HepG2 (cell line): Measurements from ENCODE around the gene LIMD2. TPM values are rescaled to one million over a fixed set of nuclear protein-coding genes. Genes with fewer than 3 reads are reported as not detected.
A peak's percentile ranks its signal among the peaks of the same experiment; 100 is the strongest.

Experiments used
- ELF3 ChIP-seq: IDR thresholded peaks from 2 replicates; pipeline ENCODE4 v1.6.1; 2016; ENCODE audit warnings: missing genetic modification reagents, missing compliant biosample characterization
- FLYWCH1 ChIP-seq: sonication (generic); formaldehyde crosslinking; IDR thresholded peaks from 2 replicates; pipeline ENCODE4 v1.8.1; 2023; ENCODE audit warnings: mild to moderate bottlenecking, missing genetic modification reagents
- GRHL1 ChIP-seq: sonication (generic); formaldehyde crosslinking; conservative IDR thresholded peaks from 2 replicates; pipeline ENCODE4 v1.8.0; 2022; ENCODE audit warnings: missing genetic modification reagents
- IRF2 ChIP-seq: IDR thresholded peaks from 2 replicates; pipeline ENCODE4 v1.6.1; 2018; ENCODE audit warnings: missing genetic modification reagents, missing compliant biosample characterization
- KIAA2018 ChIP-seq: sonication (generic); formaldehyde crosslinking; IDR thresholded peaks from 2 replicates; pipeline ENCODE4 v1.5.0; 2020; ENCODE audit warnings: mild to moderate bottlenecking, missing genetic modification reagents, borderline replicate concordance
- NONO ChIP-seq, 2 experiments: fragments of 450-650 bp in 1 of 2; sonication (generic) in 1 of 2; formaldehyde crosslinking in 1 of 2; IDR thresholded peaks in 1 of 2; conservative IDR thresholded peaks in 1 of 2; 2 replicates each; pipeline versions ENCODE4 v1.6.1 to v1.8.0; 2017 to 2022; ENCODE audit warnings: mild to moderate bottlenecking in 1 of 2, missing genetic modification reagents in 1 of 2, moderate library complexity in 1 of 2
- NR2F1 ChIP-seq, 2 experiments: fragments of 450-650 bp in 1 of 2; formaldehyde crosslinking in 1 of 2; IDR thresholded peaks; 2 replicates each; pipeline versions ENCODE4 v1.5.0 to v1.6.1; 2016 to 2020; ENCODE audit warnings: mild to moderate bottlenecking in 1 of 2, missing compliant biosample characterization in 1 of 2, missing genetic modification reagents in 1 of 2, moderate library complexity in 1 of 2
- SNAPC4 ChIP-seq: sonication (generic); formaldehyde crosslinking; IDR thresholded peaks from 2 replicates; pipeline ENCODE4 v1.4.0; 2020; ENCODE audit warnings: mild to moderate bottlenecking, missing genetic modification reagents
- SOX5 ChIP-seq: IDR thresholded peaks from 2 replicates; pipeline ENCODE4 v1.6.1; 2016; ENCODE audit warnings: borderline replicate concordance
- SP2 ChIP-seq: sonication (generic); formaldehyde crosslinking; IDR thresholded peaks from 2 replicates; pipeline ENCODE4 v1.5.1; 2020; ENCODE audit warnings: mild to moderate bottlenecking, missing genetic modification reagents
- TAF1 ChIP-seq: sonication (generic); formaldehyde crosslinking; IDR thresholded peaks from 2 replicates; pipeline ENCODE4 v1.4.0; 2020; ENCODE audit warnings: missing genetic modification reagents
- ZNF605 ChIP-seq: sonication (generic); formaldehyde crosslinking; IDR thresholded peaks from 2 replicates; pipeline ENCODE4 v1.8.0; 2022; ENCODE audit warnings: mild to moderate bottlenecking, missing genetic modification reagents
- polyA plus RNA-seq, 8 experiments: library from polyadenylated mRNA; depleted of rRNA in 3 of 8; stranded (reverse) in 7 of 8; unstranded in 1 of 8; fragments of >200 nt; fragmentation: Illumina TruSeq in 4 of 8; extraction: Trizol in 4 of 8; gene quantifications; 2 replicates each; pipeline versions ENCODE4 v1.2.1 to v1.2.3, GENCODE V29; 2011 to 2016; ENCODE audit warnings: low read depth in 4 of 8, missing spikeins in 1 of 8, mixed read lengths in 1 of 8; ENCODE audit not compliant: insufficient read depth in 1 of 8
- total RNA-seq, 5 experiments: library from RNA; depleted of rRNA; stranded (reverse); fragments of >200 nt; fragmentation: Illumina TruSeq; extraction: Trizol; gene quantifications; 2 replicates each; pipeline ENCODE4 v1.2.3, GENCODE V29; 2016; ENCODE audit warnings: low read depth in 1 of 5

Gene LIMD2
- total and polyA plus RNA-seq, 2 of the 13 experiments (the other 11 are each of a cell fraction or from before 2014, with no cell fraction given), result 9.0 to 20.8 TPM

DNA sequence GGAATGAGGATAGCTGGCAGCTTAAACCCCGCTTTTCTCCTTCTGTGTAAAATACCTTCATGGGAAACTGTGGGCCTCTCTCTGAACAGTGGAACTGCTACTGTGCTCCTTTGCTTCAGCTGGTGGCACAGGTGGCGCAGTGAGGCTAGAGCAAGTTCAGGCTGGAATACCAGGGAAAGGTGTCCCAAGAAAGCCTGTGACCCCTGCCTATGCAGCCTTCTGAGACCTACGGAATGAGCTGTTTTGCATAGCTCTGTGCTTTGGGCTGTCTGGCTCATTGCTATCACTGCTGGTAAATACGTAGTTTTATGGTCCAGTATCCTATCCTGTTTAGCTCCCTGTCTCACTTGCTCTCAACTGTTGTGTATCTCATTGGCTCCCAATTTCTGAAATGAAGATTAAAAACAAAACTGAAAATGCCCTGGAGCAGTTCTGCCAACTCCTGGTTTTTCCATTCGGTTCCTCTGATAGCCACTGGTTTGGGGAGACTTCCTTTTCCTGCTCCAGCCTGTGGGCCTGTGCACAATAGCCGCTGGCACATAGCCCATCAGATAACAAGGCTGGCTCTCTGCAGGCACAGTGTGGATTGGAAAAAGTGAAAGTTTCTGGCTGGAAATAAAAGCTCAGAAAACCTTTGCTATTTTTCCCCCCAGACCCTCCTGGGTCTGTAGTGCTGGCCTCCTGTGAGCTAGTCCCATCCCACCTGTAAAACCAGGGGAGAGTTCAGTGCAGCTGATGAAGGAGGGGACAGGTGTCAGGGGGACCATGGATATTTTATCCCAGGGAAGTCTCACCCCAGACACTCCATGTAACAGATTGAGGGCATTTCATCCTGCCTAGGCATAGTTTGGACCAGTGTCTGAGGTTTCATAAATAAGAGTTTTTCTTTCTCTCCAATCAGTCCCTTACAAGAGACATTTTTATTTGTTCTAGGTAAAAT, 24.0 kb downstream of the LIMD2 start (continued):
- no peak for TF ChIP-seq SNAPC4
- TF ChIP-seq ZNF605 (CRISPR knock-in tag), result no peak
- no peak for TF ChIP-seq TAF1 (CRISPR knock-in tag)
- TF ChIP-seq SOX5 (CRISPR knock-in tag), result peak; percentile 19; the same call in 1 of the 2 replicates
- TF ChIP-seq SP2, result no peak
- 0 out of 2 replicates have a peak, but pooled peaks have one; percentile 25 for TF ChIP-seq ELF3 (CRISPR knock-in tag)
- no peak for TF ChIP-seq NR2F1 (CRISPR knock-in tag; IDR thresholded peaks at IDR 0.05)
- TF ChIP-seq FLYWCH1 (CRISPR knock-in tag), result no peak
- no peak for TF ChIP-seq IRF2 (CRISPR knock-in tag)
- no peak for TF ChIP-seq GRHL1
- TF ChIP-seq NONO (IDR thresholded peaks at IDR 0.05), result no peak
- no peak for TF ChIP-seq NONO (CRISPR knock-in tag; conservative IDR thresholded peaks at IDR 0.05)
- no peak for TF ChIP-seq KIAA2018
